COLO668 (cell line): Measurements from ENCODE around the gene EFNA5.

Source experiments
- DNase-seq: peaks from one replicate; lab custom pipeline; 2025; ENCODE audit not compliant: unreplicated experiment; lab: John Stamatoyannopoulos, UW

EFNA5 gene

DNA sequence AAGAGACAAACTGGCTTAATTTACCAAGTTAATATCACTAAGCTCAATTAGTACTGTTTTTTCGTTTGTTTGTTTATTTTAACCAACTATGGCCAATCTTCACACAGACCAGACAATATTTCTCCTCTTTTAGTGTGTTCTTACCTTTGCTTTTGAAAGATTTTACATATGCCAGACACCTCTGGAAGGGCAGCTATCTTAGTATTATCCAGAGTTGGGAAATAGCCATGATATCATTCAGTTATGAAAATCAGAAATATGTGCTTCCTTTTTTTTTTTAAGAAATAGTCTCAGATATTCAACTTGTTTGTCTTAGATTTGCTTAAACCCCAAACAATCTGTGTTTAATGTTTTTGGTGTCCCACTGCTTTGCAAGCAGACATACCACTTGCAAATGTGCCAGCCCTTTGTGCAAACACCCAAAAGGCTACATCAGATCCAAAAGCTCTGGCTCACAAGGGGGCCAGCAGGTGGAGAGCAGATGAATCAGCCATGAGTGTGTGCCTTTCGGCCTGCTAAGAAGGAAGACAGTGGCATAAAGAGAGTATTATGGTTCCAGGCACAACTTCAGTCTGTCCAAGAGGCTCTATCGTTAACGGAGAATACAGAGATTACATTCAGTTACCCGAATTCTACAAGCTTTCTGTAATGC lies 147.6 kb downstream of the EFNA5 start:
- DNase-seq, result no peak

DNA sequence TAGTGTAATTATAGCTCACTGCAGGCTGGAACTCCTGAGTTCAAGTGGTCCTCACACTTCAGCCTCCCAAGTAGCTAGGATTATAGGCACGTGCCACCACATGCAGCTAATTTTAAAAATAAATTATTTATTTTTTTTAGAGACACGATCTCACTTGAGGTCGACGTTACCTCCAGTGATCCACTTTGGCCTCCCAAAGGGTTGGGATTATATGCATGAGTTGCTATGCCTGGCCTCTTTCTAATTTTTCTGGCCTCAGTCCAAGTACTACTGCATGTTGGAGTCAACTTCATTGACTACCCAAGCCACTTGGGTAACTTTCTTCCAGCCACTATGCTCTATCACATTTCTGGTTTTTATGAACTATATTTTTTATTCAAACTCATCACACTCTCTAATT lies 148.3 kb downstream of the EFNA5 start:
- no peak for DNase-seq

DNA sequence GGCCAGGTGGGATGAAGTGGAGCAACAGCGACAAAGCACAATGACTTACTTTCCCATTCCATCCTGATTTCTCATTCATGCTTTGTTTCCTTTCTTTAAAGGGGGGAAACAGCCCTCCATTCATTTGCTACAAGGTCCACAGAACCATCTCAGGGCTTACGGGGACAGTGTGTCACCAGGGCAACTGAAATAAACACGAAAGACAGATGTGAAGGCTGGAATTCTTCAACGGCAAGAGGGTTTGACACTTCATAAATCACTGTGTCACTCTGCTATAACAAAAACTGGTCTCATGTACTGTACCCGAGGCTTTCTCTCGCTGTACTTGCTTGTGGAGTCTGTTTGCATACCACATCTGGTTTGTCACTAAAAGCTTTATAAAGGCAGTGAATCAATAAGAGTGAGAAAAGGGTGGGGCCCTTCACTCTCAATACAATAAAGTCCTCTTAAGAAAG lies 150.8 kb downstream of the EFNA5 start:
- DNase-seq, result no peak

DNA sequence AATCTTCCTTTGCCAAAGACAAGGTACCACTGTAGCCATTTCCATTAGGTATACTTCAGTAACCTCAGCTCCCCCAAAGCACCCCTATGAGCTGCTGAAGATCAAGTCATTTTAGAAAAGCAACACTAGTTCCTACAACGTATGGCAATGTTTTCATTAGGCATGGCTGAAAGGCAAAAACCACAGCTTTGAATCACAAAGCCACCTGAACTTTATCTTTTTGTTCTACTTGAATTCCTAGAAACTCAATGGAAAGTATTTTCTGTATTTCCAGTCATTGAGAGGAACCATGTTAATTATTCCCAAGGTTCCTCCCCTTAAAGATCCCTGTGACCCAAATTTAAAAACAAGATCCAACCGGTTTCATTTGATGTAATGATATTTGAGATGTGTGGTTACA lies 152.1 kb downstream of the EFNA5 start:
- DNase-seq, result no peak

DNA sequence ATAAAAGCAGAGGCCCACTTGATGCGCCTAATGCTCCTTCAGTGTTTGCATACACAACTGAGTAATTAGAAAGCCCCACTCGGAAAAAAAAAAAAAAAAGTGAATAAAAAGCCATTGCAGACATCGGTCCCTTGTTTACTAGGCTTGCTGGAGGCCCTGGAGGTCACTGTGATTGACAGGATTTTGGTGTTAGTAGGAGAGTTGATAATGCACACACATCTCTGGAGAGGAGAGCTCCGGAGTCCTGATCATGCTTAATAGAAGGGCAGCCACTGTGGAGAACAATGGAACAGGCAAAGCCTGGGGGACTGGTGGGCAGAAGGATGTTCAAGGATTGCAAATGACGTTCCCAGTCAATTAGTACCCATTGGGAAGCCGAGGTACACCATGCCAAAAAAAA lies 152.5 kb downstream of the EFNA5 start:
- no peak for DNase-seq

DNA sequence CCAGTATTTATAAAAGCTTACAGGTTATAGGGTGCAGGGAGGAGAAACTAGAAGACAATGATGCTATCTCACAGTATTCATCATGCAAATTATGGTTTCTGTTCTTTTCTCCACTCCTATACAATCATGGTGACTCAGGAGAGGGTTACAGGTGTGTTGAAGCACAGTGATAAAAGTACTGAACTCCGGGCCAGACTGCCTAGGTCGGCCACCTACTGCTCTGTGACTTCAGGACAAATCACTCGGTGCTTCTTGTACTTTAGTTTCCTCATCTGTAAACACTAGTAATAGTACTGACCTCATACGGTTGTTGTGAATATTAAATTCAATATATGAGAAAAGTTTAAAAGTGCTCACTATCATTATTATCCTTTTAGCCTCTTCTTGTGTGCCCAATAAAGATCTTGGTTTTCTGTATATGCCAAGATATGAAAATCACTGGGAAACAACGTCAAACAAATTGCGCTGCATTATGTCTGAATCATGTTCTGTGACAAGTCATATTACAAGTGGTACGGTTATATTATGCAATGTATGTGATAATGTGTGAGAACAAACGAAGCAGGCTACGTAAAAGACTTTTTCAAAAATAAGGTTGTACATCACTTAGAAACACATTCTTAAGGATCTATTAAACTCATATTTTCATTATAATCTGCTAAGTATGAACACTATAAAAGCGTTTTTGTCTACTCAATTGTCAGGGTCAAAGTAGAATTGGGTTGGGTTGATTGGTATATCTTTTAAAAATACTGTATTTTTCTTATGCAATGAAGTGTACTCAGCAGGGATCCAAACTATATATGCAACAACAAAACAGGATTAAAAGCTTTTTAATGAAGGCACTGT lies 153.3 kb downstream of the EFNA5 start:
- DNase-seq, result no peak

DNA sequence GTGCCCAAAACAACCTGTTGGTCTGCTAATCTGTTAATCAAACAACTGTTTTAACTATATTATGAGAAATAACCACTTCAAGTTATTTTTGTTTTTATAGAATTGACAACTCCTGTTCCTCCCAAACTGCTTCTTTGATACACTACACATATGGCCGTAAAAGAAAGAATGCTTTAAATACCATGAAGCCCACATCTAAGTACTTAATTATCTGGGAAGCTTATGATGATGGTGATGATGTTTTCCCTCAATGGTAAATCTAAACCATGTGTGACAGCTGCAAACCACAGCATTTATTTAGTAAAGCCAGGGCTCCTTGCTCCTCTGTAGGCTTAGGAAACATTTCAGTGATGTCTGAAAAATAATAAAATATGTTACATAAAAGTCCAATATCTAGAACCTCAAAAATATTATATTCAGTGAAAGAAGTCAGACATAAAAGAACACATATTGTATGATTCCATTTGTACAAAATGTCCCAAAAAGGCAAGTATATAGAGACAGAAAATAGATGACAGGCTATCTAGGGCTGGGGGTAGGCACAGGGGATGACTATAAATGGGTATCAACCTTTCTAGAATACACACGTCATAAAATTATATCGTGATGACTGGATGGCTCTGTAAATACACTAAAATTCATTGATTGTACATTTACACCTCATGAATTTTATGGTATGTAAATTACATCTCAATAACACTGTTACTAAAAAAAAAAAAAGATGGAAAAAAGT lies 154.1 kb downstream of the EFNA5 start:
- no peak for DNase-seq

DNA sequence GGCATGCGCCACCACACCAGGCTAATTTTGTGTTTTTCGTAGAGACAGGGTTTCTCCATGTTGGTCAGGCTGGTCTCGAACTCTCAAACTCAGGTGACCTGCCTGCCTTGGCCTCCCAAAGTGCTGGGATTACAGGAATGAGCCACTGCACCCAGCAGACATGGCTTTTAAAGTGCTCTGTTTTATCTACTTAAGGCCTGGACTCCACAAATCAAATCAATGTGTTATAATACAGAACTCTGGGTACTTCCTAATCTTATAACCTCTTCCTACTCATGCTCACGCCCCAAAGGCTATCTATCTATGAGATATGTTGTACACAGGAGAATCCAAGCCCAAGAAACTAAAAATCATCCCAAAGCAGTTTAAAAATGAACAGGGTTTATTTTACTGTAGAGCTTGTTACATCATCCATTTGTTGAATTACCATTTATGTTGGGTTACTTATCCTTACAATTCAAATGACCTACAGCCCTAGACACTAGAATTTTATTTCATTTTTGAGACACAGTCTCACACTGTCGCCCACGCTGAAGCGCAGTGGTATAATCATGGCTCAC lies 155.1 kb downstream of the EFNA5 start:
- DNase-seq, result no peak

DNA sequence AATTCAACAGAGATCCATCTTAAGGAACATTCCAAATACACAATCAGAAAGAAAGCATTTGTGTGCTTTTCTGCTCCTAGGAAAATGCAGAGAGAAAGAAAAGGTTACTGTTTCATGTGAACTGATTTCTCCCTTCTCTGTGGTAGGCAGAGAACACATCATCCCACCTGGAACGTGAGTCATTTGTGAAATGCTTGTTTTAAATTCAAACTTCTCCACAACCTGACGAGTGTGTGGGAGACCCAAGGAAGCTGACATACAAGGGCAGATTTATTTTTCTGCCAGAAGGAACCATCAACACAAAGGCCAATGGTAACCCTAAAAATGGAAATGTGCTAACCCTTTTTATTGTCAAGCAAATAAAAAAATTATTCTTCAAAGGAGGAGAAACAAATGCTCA lies 156.4 kb downstream of the EFNA5 start:
- DNase-seq, result no peak

DNA sequence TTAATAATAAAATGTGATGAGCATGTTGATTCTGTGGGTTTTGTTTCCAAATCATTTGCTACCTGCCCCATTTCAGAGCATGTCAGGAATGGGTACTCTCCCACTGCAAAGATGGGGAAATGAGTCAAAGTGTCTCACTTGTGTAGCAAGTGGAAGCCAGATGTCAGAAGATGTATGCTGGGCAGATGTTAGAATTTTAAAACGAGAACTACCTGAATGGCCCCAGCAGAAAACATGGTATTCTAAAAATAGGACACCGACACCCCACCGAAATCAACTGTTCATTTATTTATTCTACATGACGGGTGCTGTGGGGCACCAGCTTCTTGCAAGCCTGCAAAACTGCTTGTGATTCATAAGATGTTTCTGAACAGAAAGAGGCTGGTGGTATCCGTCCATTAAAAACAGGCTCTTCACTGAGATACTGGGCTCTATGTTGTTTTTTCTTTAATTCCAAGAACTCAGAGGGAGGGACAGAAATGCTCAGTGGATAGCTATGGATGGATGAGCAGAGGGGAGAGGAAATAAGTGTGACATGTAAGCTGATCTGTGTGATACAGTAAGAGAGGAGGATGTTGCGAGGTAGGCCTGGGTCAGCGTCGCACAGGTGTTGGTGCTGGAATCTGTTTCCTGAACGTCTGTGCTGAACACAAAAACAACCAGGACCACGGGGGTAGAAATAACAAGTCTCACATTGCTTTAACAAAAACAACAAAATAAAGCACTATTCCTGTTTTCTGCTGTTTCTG lies 157.2 kb downstream of the EFNA5 start:
- DNase-seq, result peak; percentile 24

DNA sequence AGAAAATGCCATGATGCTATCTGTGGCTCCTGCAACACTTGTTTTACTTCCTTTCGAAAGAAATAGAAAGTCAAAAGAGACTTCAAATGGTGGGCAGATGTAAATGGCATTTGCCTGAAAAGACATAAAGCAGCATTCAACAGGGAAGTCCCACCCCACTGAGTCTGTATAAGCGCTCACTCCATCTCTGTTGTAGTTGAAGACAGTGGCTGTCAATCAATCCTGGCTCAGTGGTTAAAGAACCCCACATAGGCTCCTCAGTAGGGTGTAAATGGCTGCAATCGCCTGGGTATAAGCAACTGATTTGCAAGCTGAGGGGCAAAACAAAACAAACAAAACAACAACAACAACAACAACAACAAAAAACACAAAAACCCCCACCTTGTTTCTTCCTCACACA lies 158.7 kb downstream of the EFNA5 start:
- no peak for DNase-seq

DNA sequence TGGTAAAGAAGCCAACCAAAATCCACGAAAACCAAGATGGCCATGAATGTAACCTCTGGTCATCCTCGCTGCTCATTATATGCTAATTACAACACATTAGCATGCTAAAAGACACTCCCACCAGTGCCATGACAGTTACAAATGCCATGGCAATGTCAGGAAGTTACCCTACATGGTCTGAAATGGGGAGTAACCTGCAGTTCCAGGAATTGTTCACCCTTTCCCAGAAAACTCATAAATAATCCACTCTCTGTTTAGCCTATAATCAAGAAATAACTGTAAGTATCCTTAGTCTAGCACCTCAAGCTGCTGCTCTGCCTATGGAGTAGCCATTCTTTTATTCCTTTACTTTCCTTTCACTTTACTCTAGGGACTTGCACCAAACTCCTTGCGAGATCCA lies 160.6 kb downstream of the EFNA5 start:
- DNase-seq, result no peak

DNA sequence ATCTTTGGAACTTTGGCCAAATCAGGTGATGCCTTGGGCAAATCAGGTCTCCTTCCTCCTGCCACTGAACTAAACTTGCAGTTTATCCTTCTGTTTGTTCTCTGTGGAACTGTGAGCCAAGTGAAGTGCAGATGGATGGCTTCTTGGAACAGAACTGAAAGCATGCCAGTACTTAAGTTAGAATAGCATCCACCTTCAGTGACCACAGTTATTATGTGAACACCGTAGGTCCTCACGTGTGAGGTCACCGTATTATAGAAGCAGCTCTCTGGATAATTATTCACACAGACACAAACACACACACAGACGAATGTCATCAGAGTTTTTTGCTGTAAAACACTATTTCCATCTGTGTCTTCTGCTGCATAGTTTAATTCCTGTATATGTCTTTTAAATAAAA lies 162.6 kb downstream of the EFNA5 start:
- DNase-seq, result no peak

DNA sequence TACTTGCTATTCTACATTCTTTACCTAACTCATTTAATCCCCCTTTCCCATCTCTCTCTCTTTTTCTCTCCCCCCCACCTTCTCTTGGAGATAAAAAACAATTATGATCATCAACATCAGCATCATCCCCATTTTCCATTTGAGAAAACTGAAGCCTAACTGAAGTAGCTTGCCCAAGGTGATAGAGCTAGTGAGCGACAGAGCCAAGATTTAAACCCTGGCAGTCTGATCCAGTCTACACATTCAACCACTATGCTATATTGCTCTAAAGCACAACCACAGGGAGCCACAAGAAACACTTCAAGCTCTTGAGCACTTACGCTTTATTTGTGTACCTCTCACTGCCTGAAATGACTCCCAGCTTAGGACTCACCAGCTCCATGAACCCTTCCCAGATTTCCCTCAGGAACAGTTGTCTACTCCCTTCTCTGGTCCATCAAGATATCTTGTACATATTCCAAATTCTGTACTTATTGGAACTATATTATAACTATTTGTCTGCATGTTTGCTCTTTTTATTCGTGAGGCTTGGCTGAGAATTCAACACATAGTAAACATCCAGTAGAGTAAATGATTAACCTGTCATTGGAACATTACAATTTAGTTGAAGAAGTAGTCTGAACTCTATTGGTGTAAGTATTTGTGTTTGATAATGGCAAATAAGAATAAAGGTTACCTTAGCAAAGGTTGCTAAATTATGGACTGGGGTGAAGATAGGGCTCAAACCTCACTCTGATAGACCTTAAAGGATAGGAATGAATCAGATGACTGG lies 164.8 kb downstream of the EFNA5 start:
- DNase-seq, result peak; percentile 17

DNA sequence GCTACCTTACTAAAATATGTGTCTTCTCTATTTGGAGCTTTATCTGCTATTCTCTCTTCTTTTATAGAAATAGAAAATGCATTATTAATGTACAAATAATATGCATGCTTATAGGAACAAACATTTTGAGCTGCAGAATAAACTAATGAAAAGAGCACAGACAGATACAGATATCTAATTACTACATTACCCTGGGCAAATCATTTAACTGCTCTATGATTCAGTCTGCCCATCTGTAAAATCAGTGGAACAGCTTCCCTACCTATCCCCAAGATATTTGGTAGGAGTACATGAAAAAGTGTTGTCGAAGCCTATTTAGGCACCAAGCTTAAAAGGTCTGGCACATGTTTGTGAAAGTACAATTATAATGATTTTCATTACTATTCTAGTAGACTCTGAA lies 166.3 kb downstream of the EFNA5 start:
- DNase-seq, result no peak

DNA sequence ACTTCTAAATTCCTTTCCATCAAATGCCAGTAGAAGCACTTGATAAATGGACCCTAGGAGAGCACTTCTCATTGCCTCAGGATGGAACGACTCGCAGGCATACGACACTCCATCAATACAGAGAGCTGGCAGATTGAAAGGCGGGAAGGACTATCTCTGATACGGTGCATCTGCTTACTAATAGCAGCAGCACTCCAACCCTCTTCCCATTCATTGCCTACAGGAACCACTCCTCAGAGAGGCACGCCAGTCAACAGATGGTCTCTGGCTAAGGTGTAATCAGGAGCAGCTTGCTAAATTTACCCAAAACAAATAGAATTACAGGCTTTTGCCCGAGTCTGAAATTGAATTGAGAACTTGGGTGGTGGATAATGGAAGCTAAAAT lies 168.1 kb downstream of the EFNA5 start:
- peak; percentile 19 for DNase-seq

DNA sequence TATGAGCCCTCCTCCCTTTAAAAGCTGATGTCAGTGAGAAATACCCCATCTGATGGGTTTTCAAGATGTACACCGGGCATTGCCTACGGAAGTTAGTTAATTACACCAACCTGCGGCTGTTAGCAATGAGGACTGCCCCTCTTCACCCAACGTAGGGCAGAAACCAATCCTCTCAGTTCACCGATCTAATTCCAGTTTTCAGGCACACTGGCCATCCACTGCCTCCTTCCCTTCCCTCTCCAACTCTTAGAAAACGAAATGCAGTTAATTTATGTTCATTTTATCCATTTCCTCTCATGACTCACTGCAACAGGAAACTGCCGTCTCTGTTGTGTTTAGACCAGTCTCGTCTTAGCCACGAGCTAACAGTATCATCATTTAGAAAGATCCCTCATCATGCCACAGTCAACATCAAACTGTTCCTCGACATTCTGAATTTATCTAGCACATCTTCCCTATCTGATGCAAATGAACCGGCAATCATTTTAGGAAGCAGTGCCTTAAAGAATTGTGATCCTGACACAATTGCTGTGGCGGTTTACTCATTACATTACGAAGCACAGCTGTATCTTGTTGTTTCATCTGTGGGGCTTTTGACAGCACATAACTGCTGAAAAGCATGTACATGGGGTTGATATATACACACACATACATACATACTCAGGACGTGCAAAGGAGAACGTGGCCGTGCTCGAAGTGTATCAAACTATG lies 168.6 kb downstream of the EFNA5 start:
- peak; percentile 16 for DNase-seq

DNA sequence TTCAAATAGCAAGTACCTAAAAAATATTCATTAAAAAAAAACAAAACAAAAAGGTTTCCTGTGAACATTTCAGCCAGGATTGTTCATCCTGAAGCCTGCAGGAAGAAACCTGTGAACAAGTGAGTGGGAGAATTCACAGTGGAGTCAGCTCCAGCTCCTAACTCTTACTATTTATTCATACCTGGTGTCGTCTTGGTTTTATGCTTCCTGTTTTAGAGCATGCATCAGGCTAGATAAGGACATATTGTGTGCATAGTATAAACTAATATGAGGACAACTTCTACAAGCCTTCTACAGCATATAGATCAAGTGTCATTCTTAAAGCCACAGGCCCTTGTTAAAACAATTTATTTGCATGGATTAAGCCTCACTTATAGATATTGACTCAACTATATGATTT lies 169.9 kb downstream of the EFNA5 start:
- no peak for DNase-seq

DNA sequence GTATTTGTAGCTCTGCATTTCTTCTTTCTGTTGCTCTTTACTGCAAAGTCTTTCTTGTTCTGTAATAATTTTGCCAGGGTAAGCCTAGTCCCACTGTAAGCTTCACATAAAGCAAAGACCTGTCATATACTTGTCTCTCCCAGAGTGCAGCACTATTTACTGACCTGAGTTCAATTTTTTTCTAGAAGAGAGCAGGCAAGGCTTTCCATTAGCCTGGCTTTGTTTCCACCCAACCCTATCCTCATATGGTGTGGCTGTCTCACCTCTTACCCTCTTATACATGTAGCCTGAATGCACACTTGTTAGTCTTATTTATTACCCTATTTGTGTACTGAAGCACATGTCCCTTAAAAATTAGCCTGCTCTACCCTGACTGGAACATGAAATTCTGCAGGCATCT lies 170.4 kb downstream of the EFNA5 start:
- DNase-seq, result no peak

DNA sequence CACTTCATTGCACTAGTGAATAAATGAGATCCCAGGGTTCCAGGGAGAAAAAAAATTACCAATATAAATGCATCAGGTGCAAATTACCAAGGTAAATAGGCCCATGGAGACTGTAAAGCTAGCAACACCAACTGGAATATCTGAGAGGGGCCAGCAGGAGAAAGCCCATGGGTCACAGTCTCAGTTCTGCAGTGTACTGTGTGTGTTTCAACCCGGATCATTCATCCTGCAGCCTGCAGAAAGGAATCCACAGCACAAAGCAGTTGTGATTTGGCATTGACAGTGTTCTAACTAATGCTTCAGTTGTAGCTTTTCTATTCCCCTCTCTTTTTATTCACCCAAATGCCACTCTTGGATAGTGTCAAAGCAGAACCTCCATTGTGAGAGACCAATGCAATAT lies 171.0 kb downstream of the EFNA5 start:
- no peak for DNase-seq
